ENCODE data around the gene RHAG.
"Not testable (repeated sequence)": the region's sequence is repeated elsewhere in the genome, so short reads cannot be mapped to it uniquely, and the experiment has no call there.

RHAG gene

DNA sequence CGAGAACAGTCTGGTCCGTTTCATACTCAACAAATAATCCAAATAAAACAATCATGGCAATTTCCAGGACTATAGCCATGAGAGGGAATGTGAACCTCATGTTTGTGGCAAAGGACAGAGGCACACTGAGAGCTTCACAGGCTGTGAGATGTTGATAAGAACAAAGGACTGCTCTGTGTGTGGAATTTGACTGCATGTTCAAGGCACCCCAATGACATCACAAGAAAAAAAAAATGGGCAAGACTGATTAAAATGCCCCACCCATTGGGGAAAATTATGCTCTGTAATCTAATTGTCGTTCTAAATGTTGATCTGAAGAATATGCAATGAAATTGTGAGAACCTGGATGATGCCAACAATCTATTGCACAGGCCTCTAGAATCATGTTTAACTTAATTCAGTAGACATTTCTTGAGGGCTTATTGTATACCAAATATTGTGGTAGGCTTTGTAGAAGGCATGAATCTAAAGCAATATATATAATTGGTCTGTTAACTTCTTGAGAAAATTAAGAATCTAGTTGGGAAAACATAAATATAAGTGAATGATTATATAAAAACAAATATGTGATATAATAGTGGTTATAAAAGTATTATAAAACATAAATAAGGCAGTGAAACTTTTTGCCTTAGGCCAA lies at the start of gene RHAG:
Gene RHAG (minus strand): TSS at position 127 of the 637 bp plus-strand sequence. CDS start 27 bp downstream, at position 100.
- no peak for DNase-seq

DNA sequence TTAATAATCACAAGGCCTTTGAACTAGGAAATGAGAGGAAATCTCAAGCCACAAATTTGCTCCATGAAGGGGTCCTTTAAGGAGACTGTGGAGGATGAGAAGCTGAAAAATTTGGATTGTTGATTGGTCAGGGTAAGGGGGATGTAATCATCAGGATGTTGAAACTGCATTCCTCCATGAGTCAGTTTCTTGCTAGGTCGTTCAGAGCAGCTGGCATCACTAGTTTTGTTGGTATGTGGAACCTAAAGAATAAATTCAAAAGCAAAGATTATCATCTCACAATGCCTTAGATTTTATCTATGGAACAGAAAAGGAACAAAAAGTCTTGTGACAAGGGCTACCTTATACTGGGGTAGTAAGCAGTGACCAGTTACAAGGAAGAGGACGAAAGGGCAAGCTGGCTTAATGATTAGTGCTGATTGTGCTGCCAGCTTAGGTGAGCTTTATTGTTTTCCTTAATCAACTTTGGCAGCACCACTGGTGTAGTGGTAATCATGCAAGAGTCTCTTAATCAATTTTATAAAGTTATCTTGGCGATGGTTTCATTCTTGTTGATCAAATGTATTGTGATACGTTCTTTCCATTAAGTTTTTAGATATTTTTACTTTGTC lies 40.1 kb upstream of the RHAG start:
- no peak for DNase-seq

DNA sequence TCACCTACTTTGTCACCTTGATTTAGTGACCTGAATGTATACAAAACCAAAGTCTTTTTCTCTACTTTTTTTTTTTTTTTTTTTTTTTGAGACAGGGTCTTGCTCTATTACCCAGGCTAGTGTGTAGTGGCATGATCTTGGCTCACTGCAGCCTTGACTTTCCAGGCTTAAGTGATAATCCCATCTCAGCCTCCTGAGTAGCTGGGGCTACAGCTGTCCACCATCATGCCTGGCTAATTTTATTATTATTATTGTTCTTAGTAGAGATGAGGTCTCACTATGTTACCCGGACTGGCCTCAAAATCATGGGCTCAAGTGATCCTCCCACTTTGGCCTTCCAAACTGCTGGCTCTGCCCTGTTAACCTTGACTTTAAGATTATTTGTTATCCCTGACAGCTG lies 39.2 kb upstream of the RHAG start:
- DNase-seq = no peak

DNA sequence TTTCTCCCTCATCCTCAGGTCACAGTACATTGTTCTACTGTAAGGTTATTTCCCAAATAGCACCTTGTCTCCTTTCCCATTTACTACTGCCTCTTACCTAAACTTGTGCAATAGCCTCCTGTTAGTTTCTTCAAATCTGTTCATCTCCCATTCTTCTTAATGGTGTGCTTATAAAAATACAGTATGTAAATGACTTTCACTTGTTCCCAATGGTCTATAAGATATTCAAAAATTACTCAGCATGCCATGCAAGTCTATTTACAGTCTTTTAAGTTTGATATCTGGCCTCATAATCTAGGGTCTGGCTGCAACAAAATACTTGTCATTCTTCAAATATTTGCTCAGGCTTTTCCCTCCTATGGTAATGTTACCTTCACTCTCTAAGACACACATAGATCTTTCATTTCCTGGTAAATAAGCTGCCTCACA lies 31.5 kb upstream of the RHAG start:
- DNase-seq = no peak

DNA sequence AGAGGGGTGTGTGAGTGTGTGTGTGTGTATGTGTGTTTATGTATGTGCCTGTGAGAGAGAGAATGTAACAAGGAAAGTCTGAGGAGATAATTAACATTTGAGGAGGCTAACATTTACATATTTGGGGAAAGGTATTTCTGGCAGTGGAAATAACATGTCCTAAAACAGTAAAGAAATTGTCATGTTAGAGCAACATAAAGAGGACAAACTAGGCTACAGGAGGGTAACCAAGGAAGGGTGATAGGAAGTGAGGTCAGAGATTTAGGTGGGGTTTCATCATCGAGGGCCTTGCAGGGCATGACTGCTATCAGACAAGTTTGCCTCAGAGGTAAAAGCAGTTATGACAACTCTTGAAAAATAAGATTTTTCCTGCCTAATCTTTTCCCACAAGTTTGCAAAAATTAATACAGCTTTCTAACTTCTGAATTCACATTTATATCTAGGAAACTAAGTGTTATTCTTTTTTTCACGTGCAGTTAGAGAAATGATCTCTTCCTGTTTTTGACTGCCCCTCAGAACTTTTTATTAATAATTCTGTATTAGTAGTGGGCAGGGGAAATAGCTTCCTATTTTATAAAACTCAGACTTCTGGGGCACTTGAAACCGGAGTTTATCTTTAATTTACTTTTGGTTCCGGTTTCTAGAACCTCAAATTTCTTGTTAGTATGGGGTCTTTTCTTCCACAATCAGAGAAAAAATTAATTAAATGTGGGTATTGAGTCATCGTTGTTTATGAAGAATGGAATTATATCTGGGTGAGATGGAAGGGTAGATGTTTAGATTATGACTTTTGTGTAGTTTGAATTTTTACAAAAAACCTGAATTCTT lies 30.5 kb upstream of the RHAG start:
- no peak for DNase-seq

DNA sequence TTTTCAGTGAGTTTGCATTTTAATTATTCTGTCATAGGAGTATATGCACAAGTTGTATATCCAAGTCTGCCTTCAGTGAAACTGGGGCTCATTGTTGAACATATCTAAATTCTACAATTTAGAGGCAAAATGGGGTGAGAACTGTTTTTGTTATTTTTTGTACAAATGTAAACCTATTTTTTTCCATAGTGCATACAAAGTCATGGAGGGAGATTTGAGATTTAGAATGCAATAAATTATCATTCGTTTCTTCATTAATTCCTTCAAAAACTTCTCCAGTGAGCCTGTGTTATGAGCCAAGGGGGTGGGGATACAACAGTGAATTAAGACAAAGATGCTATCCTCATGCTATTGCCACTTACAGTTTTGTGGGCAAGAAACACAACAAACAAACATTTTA lies 29.8 kb upstream of the RHAG start:
- no peak for DNase-seq

DNA sequence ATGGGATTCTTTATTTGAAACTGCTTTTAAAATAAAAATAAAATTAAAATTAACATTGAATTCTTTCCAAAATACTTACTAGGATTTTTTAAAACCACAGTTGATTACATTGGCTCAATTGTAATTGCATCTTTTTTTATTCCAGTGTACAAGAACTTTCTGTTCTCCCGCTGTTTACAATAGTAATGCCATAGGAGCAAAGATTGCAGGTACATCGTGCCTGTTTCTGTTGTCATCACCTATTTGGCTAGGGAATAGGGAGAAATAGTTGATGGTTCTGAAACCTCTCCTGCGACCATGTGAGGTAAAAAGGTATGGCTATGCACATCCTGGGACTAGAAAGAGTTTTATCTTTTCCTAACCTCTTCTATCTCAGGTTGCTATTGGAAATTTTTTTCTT lies 28.2 kb upstream of the RHAG start:
- no peak for DNase-seq

DNA sequence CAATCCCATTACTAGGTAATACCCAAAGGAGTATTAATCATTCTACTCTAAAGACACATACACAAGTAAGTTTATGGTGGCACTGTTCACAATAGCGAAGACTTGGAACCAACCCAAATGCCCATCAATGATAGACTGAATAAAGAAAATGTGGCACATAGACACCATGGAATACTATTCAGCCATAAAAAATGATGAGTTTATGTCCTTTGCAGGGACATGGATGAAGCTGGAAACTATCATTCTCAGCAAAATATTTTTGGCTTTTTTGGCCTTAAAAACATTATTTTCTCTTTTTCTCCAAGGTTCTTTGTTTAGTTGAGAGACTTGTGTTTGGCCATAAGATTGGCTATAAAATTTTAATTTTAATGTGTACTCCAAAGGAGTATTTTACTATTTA lies 27.4 kb upstream of the RHAG start:
- not testable (repeated sequence) for DNase-seq

DNA sequence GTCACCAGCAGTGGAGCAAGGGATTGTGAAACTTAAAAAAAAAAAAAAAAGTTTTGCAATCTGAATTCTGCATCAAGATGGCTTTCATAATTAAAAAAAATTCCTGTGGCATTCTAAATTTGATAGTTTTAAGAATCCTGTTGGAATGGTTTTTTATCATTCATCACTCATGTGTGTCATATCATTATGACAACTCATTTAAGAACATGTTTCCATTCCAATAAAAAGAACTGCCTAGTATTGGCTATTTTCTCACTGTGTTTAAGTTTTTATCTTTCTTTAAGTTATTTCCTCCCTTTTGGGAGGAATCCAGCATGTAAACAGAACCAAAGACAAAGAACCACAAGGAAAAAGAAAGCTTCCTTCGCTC lies 26.2 kb upstream of the RHAG start:
- no peak for DNase-seq

DNA sequence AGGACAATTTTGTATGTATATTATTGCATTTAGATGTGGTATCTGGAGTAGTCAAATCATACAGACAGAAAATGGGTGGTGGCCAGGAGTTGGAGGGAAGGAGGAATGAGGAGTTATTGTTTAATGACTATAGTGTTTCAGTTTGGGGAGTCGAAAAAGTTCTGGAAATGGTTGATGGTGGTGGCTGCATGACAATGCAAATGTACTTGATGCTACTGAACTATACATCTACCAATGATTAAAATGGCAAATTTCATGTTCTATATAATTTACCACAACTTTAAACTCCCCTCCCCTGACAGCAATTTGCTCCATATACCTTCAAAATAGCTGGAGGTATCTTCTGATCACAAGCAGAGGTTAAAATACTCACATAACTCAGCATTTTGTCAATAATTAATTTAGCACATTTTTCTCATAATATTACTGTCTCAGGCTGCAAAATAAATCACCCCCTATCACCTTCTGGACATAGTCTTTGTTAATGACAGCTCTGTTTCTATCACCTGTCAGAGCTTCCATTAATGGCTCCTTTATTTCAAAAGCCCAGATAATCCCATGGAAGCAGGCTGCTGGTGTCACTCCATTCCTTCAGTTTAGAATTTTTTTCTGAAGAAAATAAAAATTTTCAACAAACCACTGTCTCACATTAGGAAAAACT lies 25.7 kb upstream of the RHAG start:
- no peak for DNase-seq

DNA sequence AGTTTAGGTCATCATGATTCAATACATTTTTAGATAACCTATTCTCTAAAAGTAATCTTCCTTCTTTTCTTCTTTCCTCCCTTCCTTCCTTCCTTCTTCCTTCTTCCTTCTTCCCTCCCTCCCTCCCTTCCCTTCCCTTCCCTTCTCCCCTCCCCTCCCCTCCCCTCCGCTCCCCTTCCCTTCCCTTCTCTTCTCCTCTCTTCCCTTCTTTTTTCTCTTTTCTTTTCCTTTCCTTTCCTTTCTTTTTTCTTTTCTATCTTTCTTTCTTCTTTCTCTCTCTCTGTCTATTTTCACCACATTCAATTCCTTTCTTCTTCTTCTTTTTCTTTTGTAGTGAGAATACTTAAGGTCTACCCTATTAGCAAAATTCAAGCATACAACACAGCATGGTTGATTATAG lies 17.3 kb upstream of the RHAG start:
- DNase-seq = no peak

DNA sequence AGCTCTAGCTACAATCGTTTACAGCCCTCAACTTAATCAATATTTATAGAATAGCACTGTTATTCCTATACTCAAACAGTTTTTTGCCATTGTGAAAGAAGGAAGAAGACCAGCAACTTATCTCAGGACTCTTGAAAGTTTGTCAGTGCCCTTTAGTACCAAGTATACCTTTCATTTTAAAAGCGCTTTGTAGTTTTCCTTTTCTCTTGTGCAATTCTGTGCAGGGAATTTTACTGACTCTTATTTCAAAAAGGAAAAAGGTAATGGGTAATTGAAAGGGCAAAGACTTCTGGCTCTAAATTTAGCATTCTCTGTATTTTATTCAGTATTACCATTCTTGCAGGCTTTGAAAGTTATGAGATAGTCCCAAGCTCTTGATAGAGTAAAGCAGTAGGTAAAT lies 16.8 kb upstream of the RHAG start:
- no peak for DNase-seq

DNA sequence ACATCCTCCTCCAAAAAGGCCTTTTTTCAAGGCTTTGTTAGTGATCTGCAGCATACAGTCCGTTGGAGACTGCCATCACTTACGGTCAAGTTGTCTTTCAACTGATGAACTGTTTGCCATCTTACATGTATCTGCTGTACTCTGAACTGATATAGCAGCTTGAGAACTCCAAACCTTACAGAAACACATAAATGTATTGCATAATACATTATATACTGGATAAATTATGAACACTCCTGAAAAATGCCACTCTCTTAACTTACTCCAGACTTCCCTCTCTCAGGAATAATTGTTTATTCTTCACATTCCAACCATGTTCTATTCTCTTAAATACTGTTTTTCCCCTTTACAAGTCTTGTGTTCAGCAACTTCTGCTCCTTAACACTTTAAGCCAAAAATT lies 14.6 kb upstream of the RHAG start:
- DNase-seq = no peak

DNA sequence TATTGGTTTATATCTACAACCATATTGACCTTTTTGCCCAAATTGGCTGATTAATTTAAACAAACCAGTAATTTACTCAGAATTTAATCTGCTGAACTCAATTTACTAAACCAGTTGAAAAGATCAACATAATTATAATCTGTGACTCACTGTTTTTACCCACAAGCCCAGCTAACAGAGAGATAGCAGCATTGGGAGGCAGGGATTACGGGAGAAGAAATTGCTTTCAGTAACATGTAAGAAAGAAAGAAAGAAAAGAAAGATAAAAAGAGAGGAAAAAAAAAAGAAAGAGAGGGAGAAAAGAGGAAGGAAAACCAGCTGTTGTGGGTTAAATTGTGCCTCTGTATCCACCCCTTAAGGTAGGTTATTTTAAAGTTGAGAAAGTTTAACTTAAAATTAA lies 13.3 kb upstream of the RHAG start:
- no peak for DNase-seq

DNA sequence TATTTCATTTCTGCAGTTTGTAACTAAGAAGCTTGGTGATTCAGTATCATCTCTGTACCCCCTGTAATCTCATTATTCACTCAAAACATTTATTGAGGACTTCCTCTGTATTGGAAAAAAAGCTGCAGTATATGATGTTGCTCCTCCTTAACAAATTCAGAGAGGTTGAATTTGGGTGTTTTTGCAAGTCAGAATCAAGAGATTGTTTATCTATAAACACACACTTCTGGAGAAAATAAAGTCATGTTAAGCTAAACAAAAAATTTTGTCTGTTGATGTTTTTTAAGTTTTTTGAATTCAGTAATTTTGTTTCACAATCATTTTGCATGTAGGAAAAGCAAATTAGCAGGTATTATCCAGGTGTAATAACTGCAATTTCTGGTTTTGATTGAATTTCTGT lies 11.4 kb upstream of the RHAG start:
- DNase-seq = no peak

DNA sequence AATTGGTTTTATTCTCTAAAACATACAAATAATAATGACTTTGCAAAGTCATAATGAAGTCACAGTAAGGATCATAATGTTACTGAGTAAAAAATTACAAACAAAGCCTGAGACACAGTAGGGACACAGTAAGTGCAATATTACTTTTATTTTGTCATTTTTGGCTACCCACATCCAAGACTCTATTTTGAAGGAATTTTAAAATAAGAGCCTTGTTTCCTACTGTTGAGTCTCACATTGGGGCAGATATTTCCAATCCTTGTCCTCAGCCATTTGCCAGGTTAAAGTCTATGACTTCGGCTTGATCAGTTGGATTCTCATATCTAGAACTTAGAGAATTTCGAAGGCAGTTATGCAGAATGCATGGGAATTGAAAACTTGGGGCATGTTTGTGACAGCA lies 10.8 kb upstream of the RHAG start:
- DNase-seq = no peak

DNA sequence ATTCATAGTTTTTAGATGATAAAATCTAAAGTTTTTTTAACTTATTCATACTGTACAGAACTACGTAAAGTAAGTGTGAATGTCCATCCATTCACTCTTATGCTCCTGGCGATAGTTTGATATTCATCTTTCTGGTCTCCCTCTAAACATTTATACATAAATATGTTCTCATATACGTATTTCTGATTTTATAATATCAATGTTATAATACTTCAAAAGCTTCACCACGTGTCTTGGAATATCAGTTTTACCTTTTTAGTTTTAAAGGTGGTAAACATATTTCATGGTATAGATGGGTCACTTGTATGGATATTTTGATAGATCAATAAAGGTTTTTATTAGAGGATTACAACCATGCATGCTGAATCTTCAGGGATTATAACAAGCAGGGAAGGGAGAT lies 10.3 kb upstream of the RHAG start:
- DNase-seq = no peak

DNA sequence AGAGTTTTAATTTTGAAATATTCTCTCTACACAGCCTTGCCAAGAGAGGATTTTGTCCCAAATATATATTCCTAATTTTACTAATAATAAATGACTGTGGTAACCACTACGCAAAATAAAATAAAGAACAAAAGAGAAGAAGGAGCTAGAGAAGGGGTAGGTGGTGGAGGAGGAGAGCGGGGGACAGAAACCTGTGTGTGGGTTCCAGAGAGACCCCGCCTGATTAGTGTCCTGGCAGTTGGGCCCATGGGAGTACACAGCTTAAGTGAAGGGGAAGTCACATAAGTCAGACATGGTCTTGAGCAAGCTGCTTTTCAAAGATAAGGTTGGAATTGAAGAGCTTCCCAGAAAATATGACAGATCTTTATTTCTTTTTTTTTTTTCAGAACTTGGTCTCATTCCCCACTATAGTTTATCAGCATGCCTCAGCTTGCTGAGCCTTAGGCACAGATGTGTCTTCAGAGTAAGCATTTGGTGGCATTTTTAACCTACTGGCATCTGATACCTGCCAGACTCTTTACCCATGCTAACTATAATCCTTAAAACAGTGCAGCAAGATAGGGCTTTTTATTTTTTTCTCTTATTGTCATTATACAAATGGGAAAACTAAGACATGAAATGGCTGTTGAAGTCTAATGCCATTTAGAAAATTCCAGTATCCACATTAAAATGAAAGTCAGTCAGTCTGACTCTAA lies 9.6 kb upstream of the RHAG start:
- DNase-seq = no peak

DNA sequence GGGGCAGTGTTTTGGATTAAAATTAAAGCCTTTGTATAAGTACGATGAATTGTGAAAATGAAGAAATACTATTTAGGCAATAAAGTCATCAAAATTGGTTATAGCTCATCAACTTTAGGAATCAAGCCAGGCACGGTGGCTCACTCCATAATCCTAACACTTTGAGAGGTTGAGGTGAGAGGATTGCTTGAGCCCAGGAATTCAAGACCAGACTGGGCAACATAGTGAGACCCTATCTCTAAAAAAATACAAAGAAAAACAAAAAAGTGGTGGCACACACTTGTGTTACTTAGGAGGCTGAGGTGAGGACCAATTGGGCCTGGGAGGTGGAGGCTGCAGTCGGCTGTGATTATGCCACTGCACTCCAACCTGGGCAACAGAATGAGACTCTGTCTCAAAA lies 8.5 kb upstream of the RHAG start:
- DNase-seq = no peak

DNA sequence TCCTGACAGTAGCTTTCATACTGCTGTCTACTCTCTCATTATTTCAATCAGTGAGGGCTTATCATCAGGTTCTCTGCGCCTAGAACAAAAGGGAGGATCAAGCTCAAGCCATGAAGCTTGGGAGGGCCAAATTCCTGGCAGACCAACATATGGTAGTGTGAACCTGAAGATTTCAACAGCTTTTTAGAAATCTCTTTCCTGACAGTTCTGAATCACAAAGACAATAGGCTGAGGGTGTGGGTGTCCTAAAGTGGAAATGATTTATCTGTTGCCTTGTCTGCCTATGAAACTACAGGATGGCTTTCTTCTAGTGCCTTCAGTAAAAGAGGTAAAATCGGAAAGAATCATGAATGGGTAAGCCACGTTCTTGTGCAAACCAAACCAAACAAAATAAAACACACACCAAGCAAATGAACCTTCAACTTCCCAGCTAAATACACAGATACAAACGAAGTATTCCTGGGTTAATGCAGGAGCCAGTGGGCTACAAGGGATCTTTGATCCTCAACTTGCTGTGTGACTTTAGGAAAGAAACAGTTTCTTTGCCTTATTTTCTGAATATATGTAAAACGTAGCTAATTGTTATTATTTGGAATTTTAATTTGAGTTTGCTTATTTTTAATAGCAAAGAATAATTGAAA lies 2.7 kb upstream of the RHAG start:
- DNase-seq = no peak

DNA sequence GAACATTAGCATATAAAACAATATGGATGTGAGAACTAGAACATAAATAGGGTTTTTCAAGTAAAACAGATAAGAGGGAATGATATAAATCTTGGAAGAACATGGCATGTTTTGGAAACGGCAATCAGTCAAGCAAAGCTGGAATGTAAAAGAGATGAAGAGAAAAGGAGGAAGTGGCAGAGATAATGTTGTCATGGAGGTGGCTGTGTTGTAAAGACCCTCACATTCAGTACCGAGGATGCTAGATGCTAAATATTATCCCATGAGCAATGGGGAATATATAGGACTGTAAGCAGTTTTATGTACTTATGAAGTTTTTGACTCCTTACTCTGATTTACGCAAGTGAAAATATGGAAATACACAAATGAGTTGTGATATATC lies 702 bp upstream of the RHAG start:
- no peak for DNase-seq

DNA sequence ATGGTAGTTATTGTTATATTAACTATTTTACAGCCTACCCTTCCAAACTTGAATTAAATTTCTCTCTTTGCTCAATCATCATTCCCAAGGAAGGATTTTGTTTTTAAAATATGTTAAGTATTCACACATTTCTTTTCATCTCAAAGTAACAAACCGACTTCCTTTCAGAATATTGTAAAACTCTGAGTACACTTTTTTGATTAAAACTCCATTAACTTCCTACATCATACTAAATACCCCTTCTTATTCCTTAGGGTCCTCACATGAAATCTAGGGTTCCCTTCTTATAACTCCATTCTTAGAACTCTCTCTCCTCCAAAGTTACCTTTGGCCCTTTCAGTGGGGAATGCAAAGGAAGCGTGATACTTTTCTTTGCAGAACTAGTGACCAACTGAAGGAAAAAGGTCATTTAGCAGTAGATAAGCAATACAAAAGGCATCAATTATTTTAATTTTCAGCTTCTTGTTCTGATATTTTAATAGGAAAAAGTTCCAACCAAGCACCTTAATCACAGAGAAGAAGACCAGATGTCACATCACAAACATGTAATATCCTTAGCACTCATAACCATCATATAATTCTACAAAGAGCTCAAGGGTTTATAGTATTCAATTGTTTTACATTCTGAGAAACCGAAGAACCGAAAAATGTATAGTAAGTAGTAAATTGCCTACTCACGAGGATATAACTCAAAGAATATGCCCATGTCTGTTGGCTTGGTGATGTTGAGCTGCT lies 494 bp downstream of the RHAG start:
- DNase-seq = no peak

All from activated CD4-positive, alpha-beta T cell treated with anti-CD3 and anti-CD28 coated beads for 1 hour (primary cell).